H1 (cell line): ENCODE results near the gene SLC30A9. TPM values are rescaled to one million over a fixed set of nuclear protein-coding genes. Genes with fewer than 3 reads are reported as not detected.

Source experiments
- CTCF ChIA-PET: fragments of 300-600 bp; sonication (Branson Sonifier 250); formaldehyde crosslinking; loops from one replicate; lab custom pipeline; 2021; ENCODE audit not compliant: partially characterized antibody; lab: Charles Lee
- POLR2A ChIA-PET: fragments of 300-600 bp; sonication (Branson Sonifier 250); formaldehyde crosslinking; loops from one replicate; lab custom pipeline; 2021; ENCODE audit warnings: inconsistent platforms; ENCODE audit not compliant: partially characterized antibody; lab: Charles Lee
- DNase-seq, 2 experiments: peaks; one replicate each; pipeline versions ENCODE4 v3.0.0 to v3.0.0-alpha.2; 2010 to 2022; ENCODE audit warnings: low spot score in 2 of 2, low read depth in 1 of 2, mixed read lengths in 1 of 2
- FAIRE-seq: peaks from 2 replicates; lab custom pipeline; 2011; peaks lifted over from hg19 to GRCh38; lab: Jason Lieb, UNC
- H2AFZ ChIP-seq: 2 replicates; pipeline ENCODE4 v1.8.1; 2012; ENCODE audit warnings: low read length, inconsistent platforms
- H2AK5ac ChIP-seq: 2 replicates; pipeline ENCODE4 v1.6.1; 2013; ENCODE audit warnings: low read depth, low read length
- H2BK120ac ChIP-seq: replicated peaks from 2 replicates; pipeline ENCODE3; 2013; ENCODE audit warnings: low read depth, low read length, inconsistent platforms
- H2BK12ac ChIP-seq: 2 replicates; pipeline ENCODE4 v1.6.1; 2013; ENCODE audit warnings: low read depth, low read length
- H2BK15ac ChIP-seq: 2 replicates; pipeline ENCODE4 v1.6.1; 2013; ENCODE audit warnings: low read length
- H2BK20ac ChIP-seq: 2 replicates; pipeline ENCODE4 v1.6.1; 2013; ENCODE audit warnings: low read length
- H2BK5ac ChIP-seq: 2 replicates; pipeline ENCODE4 v1.6.1; 2013; ENCODE audit warnings: low read depth, low read length
- H3K14ac ChIP-seq: 2 replicates; pipeline ENCODE4 v1.6.1; 2013; ENCODE audit warnings: inconsistent platforms; ENCODE audit not compliant: insufficient read length
- H3K18ac ChIP-seq: 2 replicates; pipeline ENCODE4 v1.6.1; 2013; ENCODE audit warnings: low read length; ENCODE audit errors: extremely low read depth
- H3K23ac ChIP-seq: 2 replicates; pipeline ENCODE4 v1.6.1; 2013; ENCODE audit warnings: inconsistent platforms; ENCODE audit not compliant: insufficient read length
- H3K23me2 ChIP-seq: 2 replicates; pipeline ENCODE4 v1.6.1; 2013; ENCODE audit warnings: low read depth, low read length
- H3K27ac ChIP-seq: 2 replicates; pipeline ENCODE4 v1.6.1; 2011; ENCODE audit warnings: low read depth, low read length, inconsistent platforms
- H3K27me3 ChIP-seq, 4 experiments: replicated peaks in 1 of 4; 1 replicate in 1 of 4; 2 replicates in 3 of 4; pipeline versions ENCODE4 v1.6.1 to v1.8.1; 2011 to 2013; ENCODE audit warnings: low read length in 3 of 4, mild to moderate bottlenecking in 3 of 4, inconsistent platforms in 2 of 4, mixed read lengths in 2 of 4, moderate library complexity in 1 of 4; ENCODE audit not compliant: control insufficient read depth in 3 of 4, insufficient read depth in 3 of 4; ENCODE audit errors: extremely low read depth in 1 of 4
- H3K36me3 ChIP-seq, 4 experiments: 2 replicates each; pipeline versions ENCODE4 v1.6.1 to v1.8.1; 2011 to 2013; ENCODE audit warnings: mild to moderate bottlenecking in 4 of 4, low read length in 3 of 4, moderate library complexity in 2 of 4, control low read depth in 1 of 4, inconsistent platforms in 1 of 4; ENCODE audit not compliant: insufficient read depth in 4 of 4, control insufficient read depth in 2 of 4
- H3K4ac ChIP-seq: replicated peaks from 2 replicates; pipeline ENCODE3; 2013; ENCODE audit warnings: low read length, low read depth, mixed read lengths, inconsistent platforms; ENCODE audit not compliant: insufficient read length
- H3K4me1 ChIP-seq, 4 experiments: replicated peaks in 1 of 4; 1 replicate in 1 of 4; 2 replicates in 3 of 4; pipeline versions ENCODE4 v1.6.1 to v1.8.1; 2011 to 2013; ENCODE audit warnings: low read length in 3 of 4, inconsistent platforms in 2 of 4, mixed read lengths in 1 of 4; ENCODE audit not compliant: insufficient read depth in 4 of 4, control insufficient read depth in 3 of 4
- H3K4me2 ChIP-seq, 2 experiments: 2 replicates each; pipeline versions ENCODE4 v1.6.1 to v1.8.1; 2011 to 2013; ENCODE audit warnings: low read depth in 2 of 2, low read length in 2 of 2, control low read depth in 1 of 2, inconsistent platforms in 1 of 2, mild to moderate bottlenecking in 1 of 2; ENCODE audit not compliant: insufficient read depth in 1 of 2
- H3K4me3 ChIP-seq, 4 experiments: fragments of 200-600, 300-600 bp in 1 of 4; sonication (generic), shearing (Covaris generic), sonication (Bioruptor Twin) in 1 of 4; 2 replicates each; pipeline versions ENCODE4 v1.5.1 to v1.8.1; 2011 to 2016; ENCODE audit warnings: low read length in 4 of 4, low read depth in 3 of 4, control low read depth in 2 of 4, inconsistent platforms in 2 of 4, mild to moderate bottlenecking in 2 of 4, mixed read lengths in 1 of 4, moderate library complexity in 1 of 4; ENCODE audit not compliant: insufficient read depth in 2 of 4; ENCODE audit errors: extremely low read depth in 1 of 4
- H3K56ac ChIP-seq: replicated peaks from 2 replicates; pipeline ENCODE3; 2013; ENCODE audit warnings: low read depth, mild to moderate bottlenecking, mixed read lengths, low read length, inconsistent platforms; ENCODE audit not compliant: insufficient read length
- H3K79me1 ChIP-seq: 2 replicates; pipeline ENCODE4 v1.6.1; 2013; ENCODE audit warnings: low read depth, low read length, control low read depth
- H3K79me2 ChIP-seq, 2 experiments: 2 replicates each; pipeline versions ENCODE4 v1.6.1 to v1.8.1; 2012 to 2013; ENCODE audit warnings: low read length in 2 of 2, mild to moderate bottlenecking in 2 of 2, inconsistent platforms in 1 of 2; ENCODE audit not compliant: insufficient read depth in 2 of 2, control insufficient read depth in 1 of 2
- H3K9ac ChIP-seq, 4 experiments: replicated peaks in 1 of 4; 1 replicate in 1 of 4; 2 replicates in 3 of 4; pipeline versions ENCODE4 v1.6.1 to v1.8.1; 2011 to 2013; ENCODE audit warnings: low read depth in 3 of 4, low read length in 3 of 4, control low read depth in 2 of 4, mild to moderate bottlenecking in 2 of 4, moderate library complexity in 2 of 4, inconsistent platforms in 1 of 4; ENCODE audit errors: extremely low read depth in 1 of 4
- H3K9me3 ChIP-seq, 2 experiments: 2 replicates each; pipeline versions ENCODE4 v1.6.1 to v1.8.1; 2012 to 2013; ENCODE audit warnings: mild to moderate bottlenecking in 2 of 2, moderate library complexity in 2 of 2, control low read depth in 1 of 2, inconsistent platforms in 1 of 2, low read depth in 1 of 2, low read length in 1 of 2, mixed read lengths in 1 of 2; ENCODE audit not compliant: insufficient read depth in 2 of 2
- H4K20me1 ChIP-seq, 2 experiments: replicated peaks in 1 of 2; 2 replicates each; pipeline versions ENCODE3 to v1.8.1; 2011 to 2013; ENCODE audit warnings: inconsistent platforms in 2 of 2, low read length in 2 of 2, mild to moderate bottlenecking in 1 of 2; ENCODE audit not compliant: insufficient read depth in 2 of 2, control insufficient read depth in 1 of 2
- H4K5ac ChIP-seq: 2 replicates; pipeline ENCODE4 v1.6.1; 2013; ENCODE audit warnings: low read length, low read depth, mixed read lengths, inconsistent platforms; ENCODE audit not compliant: insufficient read length
- H4K8ac ChIP-seq: 2 replicates; pipeline ENCODE4 v1.8.0; 2013; ENCODE audit warnings: mild to moderate bottlenecking, moderate library complexity, low read length, inconsistent platforms; ENCODE audit not compliant: insufficient read depth; ENCODE audit errors: extremely low read depth
- H4K91ac ChIP-seq: replicated peaks from 2 replicates; pipeline ENCODE3; 2013; ENCODE audit warnings: low read length, mixed read lengths, inconsistent platforms; ENCODE audit not compliant: insufficient read length
- CBX5 ChIP-seq: fragments of 300-800, 300-1000 bp; sonication (generic); IDR thresholded peaks from 2 replicates; pipeline ENCODE4 v1.7.1; 2016; ENCODE audit warnings: antibody characterized with exemption, low read length, low read depth
- CEBPB ChIP-seq: IDR thresholded peaks from 2 replicates; pipeline ENCODE4 v1.6.1; 2012; ENCODE audit warnings: low read depth, low read length
- EP300 ChIP-seq, 2 experiments: IDR thresholded peaks; 1 replicate in 1 of 2; 2 replicates in 1 of 2; pipeline ENCODE4 v1.6.1; 2011 to 2012; ENCODE audit warnings: low read depth in 2 of 2, low read length in 2 of 2, mild to moderate bottlenecking in 2 of 2, borderline replicate concordance in 1 of 2, inconsistent platforms in 1 of 2, moderate library complexity in 1 of 2
- SP2 ChIP-seq: IDR thresholded peaks from 2 replicates; pipeline ENCODE4 v1.6.1; 2012; ENCODE audit warnings: mild to moderate bottlenecking, low read length, inconsistent platforms
- SP4 ChIP-seq: IDR thresholded peaks from 2 replicates; pipeline ENCODE4 v1.6.1; 2012; ENCODE audit warnings: low read length, inconsistent platforms
- SRF ChIP-seq: IDR thresholded peaks from 2 replicates; pipeline ENCODE4 v1.6.1; 2011; ENCODE audit warnings: mild to moderate bottlenecking, low read depth, low read length, moderate library complexity
- TAF1 ChIP-seq: IDR thresholded peaks from 2 replicates; pipeline ENCODE4 v1.6.1; 2011; ENCODE audit warnings: mild to moderate bottlenecking, low read depth, low read length
- TCF12 ChIP-seq: IDR thresholded peaks from 2 replicates; pipeline ENCODE4 v1.6.1; 2011; ENCODE audit warnings: low read depth, mild to moderate bottlenecking, low read length
- YY1 ChIP-seq: IDR thresholded peaks from 2 replicates; pipeline ENCODE4 v1.6.1; 2011; ENCODE audit warnings: low read depth, mild to moderate bottlenecking, low read length
- WGBS, 2 experiments: shearing (Covaris generic) in 1 of 2; methylation state at CpG; one replicate each; pipeline versions ENCODE4 v1.1.6 to v1.1.7; 2013 to 2015; ENCODE audit warnings: low lambda C conversion rate in 2 of 2, mixed read lengths in 2 of 2, inconsistent platforms in 1 of 2, low coverage in 1 of 2, missing lambda C conversion rate in 1 of 2; ENCODE audit not compliant: insufficient replicate concordance in 2 of 2, insufficient coverage in 1 of 2, insufficient read length in 1 of 2; ENCODE audit errors: extremely low coverage in 1 of 2, missing lambda C conversion rate in 1 of 2; 5-methylcytosine and 5-hydroxymethylcytosine counted together
- polyA plus RNA-seq, 7 experiments: library from polyadenylated mRNA; depleted of rRNA in 3 of 7; stranded (reverse) in 5 of 7; unstranded in 2 of 7; fragments of >200 nt in 5 of 7; fragments of 200-250 nt in 2 of 7; gene quantifications; 1 replicate in 5 of 7; 2 replicates in 1 of 7; 4 replicates in 1 of 7; pipeline versions ENCODE4 v1.2.1 to v1.2.3, GENCODE V29; 2011 to 2013; ENCODE audit warnings: missing spikeins in 2 of 7, mixed read lengths in 2 of 7
- total RNA-seq: library from RNA; stranded (reverse); fragmentation: NEBNext Ultra II Directional; extraction: Animal tissue kit (Norgen Biotek cat#: 25700); gene quantifications from 2 replicates; pipeline ENCODE4 v1.2.1, GENCODE V29; 2021
- TF ChIP-seq, protein P1 (sequence below), 3 experiments: IDR thresholded peaks; 1 replicate in 2 of 3; 2 replicates in 1 of 3; pipeline versions ENCODE4 v1.5.1 to v1.6.1; 2011; ENCODE audit warnings: low read length in 3 of 3, mild to moderate bottlenecking in 3 of 3, inconsistent platforms in 2 of 3, low read depth in 1 of 3, moderate library complexity in 1 of 3; ENCODE audit not compliant: insufficient read depth in 1 of 3; ENCODE audit errors: control extremely low read depth in 1 of 3
- TF ChIP-seq, protein P2 (sequence below): IDR thresholded peaks from 2 replicates; pipeline ENCODE4 v1.6.1; 2011; ENCODE audit warnings: low read length, improper control_type of control experiment

The SLC30A9 gene
- total and polyA plus RNA-seq, 2 of the 8 experiments (the other 6 are each of a cell fraction or from before 2014, with no cell fraction given): 41.2 to 67.2 TPM

DNA sequence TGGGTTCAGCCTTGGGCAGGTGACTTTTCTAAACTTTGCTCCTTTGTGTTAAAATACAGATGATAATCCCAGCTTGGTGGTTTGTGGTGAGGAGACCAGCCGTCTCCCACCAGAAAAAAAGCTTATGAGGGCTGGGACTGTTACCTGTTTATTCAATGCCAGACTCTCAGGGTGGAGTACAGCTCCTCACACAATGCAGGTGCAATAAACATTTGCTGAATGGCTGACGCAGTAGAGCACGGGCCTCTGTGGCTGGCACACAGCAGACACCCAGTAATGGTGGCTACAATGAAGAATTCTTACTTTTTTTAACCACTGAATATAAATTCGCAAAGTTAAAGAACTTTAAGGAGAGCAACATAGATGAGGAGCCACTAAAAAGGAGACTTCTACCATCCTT, 131.9 kb downstream of the SLC30A9 start:
- no peak overlapping the region for H3K18ac ChIP-seq
- no peak overlapping the region for H3K27ac ChIP-seq
- no peak overlapping the region for H2BK15ac ChIP-seq
- no peak overlapping the region for H3K23ac ChIP-seq
- WGBS, 2 experiments: 91% methylated on average over 4 of the region's 4 CpGs; no CpG with 5 or more reads in 1 of the 2 experiments
- no peak overlapping the region for H2BK5ac ChIP-seq
- no peaks in the 10 kb centered on the region for H3K9me3 ChIP-seq
- no peak overlapping the region for H3K56ac ChIP-seq
- no peak overlapping the region for H3K4me3 ChIP-seq
- H3K79me2 ChIP-seq: no peaks in the 10 kb centered on the region; a peak in 1 of 4 replicates
- H3K4me2 ChIP-seq: no peak overlapping the region
- no peak overlapping the region for H4K5ac ChIP-seq
- H3K27me3 ChIP-seq: no peaks in the 10 kb centered on the region
- H3K23me2 ChIP-seq: no peaks in the 10 kb centered on the region
- ChIA-PET POLR2A (no interaction called here), CTCF (interaction anchor here (0.7 to 1.5 kb wide), 5 partner anchors 9 to 159 kb away, joined by 3 to 5 read pairs (median 4); no protein-coding TSS in a partner anchor)
- no peak overlapping the region for H2AK5ac ChIP-seq
- H3K14ac ChIP-seq: no peak overlapping the region
- no peak overlapping the region for H3K4ac ChIP-seq
- FAIRE-seq (no peak), DNase-seq (no peak)
- H2BK12ac ChIP-seq: no peak overlapping the region
- H3K36me3 ChIP-seq: peaks cover 5 to 39% (median 11%) of the 10 kb centered on the region in 4 experiments; a peak in 7 of 8 replicates
- no peak overlapping the region for H4K8ac ChIP-seq
- H4K91ac ChIP-seq: no peak overlapping the region
- no peaks in the 10 kb centered on the region for H3K79me1 ChIP-seq
- peaks cover 0 to 7% (median 3%) of the 10 kb centered on the region in 4 experiments; a peak in 3 of 7 replicates for H3K4me1 ChIP-seq
- no peak overlapping the region for H3K9ac ChIP-seq
- H2BK20ac ChIP-seq: no peak overlapping the region
- no peak overlapping the region for H2BK120ac ChIP-seq
- no peak overlapping the region for H2AFZ ChIP-seq
- peaks cover 0 to 3% of the 10 kb centered on the region in 2 experiments for H4K20me1 ChIP-seq
- TF ChIP-seq SRF (no peak), CEBPB (no peak), EP300 (IDR thresholded peaks at IDR 0.05; ENCODE audit: borderline replicate concordance in 1 of 2, low read depth in 2 of 2, low read length in 2 of 2) (no peak), CBX5 (no peak), TCF12 (no peak), TAF1 (no peak), SP2 (no peak), YY1 (no peak), SP4 (no peak)
- TF ChIP-seq, protein P1, sequence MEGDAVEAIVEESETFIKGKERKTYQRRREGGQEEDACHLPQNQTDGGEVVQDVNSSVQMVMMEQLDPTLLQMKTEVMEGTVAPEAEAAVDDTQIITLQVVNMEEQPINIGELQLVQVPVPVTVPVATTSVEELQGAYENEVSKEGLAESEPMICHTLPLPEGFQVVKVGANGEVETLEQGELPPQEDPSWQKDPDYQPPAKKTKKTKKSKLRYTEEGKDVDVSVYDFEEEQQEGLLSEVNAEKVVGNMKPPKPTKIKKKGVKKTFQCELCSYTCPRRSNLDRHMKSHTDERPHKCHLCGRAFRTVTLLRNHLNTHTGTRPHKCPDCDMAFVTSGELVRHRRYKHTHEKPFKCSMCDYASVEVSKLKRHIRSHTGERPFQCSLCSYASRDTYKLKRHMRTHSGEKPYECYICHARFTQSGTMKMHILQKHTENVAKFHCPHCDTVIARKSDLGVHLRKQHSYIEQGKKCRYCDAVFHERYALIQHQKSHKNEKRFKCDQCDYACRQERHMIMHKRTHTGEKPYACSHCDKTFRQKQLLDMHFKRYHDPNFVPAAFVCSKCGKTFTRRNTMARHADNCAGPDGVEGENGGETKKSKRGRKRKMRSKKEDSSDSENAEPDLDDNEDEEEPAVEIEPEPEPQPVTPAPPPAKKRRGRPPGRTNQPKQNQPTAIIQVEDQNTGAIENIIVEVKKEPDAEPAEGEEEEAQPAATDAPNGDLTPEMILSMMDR (IDR thresholded peaks at IDR 0.05; ENCODE audit: control extremely low read depth in 1 of 3, insufficient read depth in 1 of 3, low read depth in 1 of 3, low read length in 3 of 3): no peak
- TF ChIP-seq, protein P2, sequence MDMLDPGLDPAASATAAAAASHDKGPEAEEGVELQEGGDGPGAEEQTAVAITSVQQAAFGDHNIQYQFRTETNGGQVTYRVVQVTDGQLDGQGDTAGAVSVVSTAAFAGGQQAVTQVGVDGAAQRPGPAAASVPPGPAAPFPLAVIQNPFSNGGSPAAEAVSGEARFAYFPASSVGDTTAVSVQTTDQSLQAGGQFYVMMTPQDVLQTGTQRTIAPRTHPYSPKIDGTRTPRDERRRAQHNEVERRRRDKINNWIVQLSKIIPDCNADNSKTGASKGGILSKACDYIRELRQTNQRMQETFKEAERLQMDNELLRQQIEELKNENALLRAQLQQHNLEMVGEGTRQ: no peak
